Naive B cell (primary cell): ENCODE data around the gene RAD9B. TPM values are rescaled to one million over a fixed set of nuclear protein-coding genes. Genes with fewer than 3 reads are reported as not detected.
A peak's percentile ranks its signal among the peaks of the same experiment; 100 is the strongest.
"Not testable (repeated sequence)": the region's sequence is repeated elsewhere in the genome, so short reads cannot be mapped to it uniquely, and the experiment has no call there.

Source experiments
- ATAC-seq, 2 donors: fragments of 150-1000 bp; cut with Tn5 transposase; 2 replicates each; pipeline ENCODE4 v1.10.0; 2021; ENCODE audit warnings: low read depth in 2 of 2, mild to moderate bottlenecking in 2 of 2, moderate library complexity in 2 of 2
- DNase-seq: peaks from one replicate; pipeline ENCODE4 v3.0.0; 2022
- H3K27ac Mint-ChIP-seq, 6 donors: one replicate each; pipeline ENCODE4 v1.8.0; 2020 to 2022; ENCODE audit warnings: mild to moderate bottlenecking in 6 of 6, mixed read lengths in 6 of 6, moderate library complexity in 5 of 6, inconsistent platforms in 2 of 6
- H3K27me3 Mint-ChIP-seq, 3 donors: one replicate each; pipeline ENCODE4 v1.8.0; 2021 to 2022; ENCODE audit warnings: mixed read lengths in 3 of 3, mild to moderate bottlenecking in 1 of 3
- H3K36me3 Mint-ChIP-seq, 2 donors: one replicate each; pipeline ENCODE4 v1.8.0; 2020 to 2022; ENCODE audit warnings: mixed read lengths in 2 of 2, inconsistent platforms in 1 of 2, mild to moderate bottlenecking in 1 of 2
- H3K4me1 Mint-ChIP-seq, 3 donors: one replicate each; pipeline ENCODE4 v1.8.0; 2020 to 2022; ENCODE audit warnings: mixed read lengths in 3 of 3, inconsistent platforms in 1 of 3, mild to moderate bottlenecking in 1 of 3, moderate library complexity in 1 of 3
- H3K4me3 Mint-ChIP-seq, 8 donors: one replicate each; pipeline ENCODE4 v1.8.0; 2020 to 2022; ENCODE audit warnings: mild to moderate bottlenecking in 8 of 8, mixed read lengths in 8 of 8, moderate library complexity in 8 of 8, inconsistent platforms in 2 of 8
- H3K9me3 Mint-ChIP-seq, 7 donors: one replicate each; pipeline ENCODE4 v1.8.0; 2020 to 2022; ENCODE audit warnings: mixed read lengths in 7 of 7, mild to moderate bottlenecking in 5 of 7, inconsistent platforms in 2 of 7, moderate library complexity in 1 of 7
- polyA plus RNA-seq, 6 donors: library from polyadenylated mRNA; unstranded; fragments of 300-500 nt; fragmentation: Illumina TruSeq; gene quantifications; one replicate each; pipeline ENCODE4 v1.2.3, GENCODE V29; 2021; ENCODE audit warnings: low read depth in 6 of 6

RAD9B gene
- polyA plus RNA-seq = 1 to 10 TPM; 1.2 to 4.7 (median 1.6) TPM

DNA sequence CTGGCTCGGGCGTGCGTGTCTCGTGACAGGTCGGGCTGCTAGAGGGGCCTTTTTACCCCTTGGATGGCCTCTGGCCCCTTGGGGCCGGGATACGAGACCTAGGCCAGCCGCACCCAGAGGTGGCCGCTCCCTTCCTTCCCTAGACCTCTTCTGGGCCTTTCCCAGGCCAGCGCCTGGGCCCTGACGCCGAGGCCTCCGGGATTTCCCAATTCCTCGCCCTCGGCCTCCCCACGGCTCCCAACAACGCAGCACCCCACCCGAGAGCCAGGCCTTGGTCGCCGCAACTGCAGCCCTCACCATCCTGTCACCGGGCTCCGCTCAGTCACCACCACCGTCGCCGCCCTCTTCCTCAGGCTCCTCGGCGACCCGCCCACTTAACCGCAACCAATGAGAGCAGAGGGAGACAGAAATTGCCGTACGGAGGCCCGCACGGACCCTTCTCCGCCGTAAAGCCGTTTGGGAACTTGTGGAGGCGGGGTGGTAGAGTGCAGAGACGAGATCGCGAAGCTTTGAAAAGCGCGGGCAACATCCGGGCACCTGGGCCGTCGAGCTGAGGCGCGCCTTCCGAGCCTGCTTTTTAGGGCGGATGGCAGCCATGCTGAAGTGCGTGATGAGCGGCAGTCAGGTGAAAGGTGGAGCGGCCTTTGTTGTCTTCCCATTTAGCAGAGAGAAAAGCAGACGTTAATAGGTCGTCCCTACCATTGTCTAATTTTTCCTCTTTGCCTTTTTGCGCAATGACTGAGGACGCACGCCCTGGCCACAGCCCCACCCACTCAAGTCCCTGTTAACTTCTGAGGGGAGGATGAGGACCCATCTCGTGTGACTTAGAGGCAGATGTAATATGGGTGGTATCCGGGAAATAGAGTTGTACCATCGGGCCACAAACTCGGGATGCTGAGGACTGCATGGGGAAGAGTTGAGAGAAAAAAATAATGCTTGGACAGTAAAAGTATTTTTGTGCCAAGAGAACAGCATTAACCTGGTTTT lies at the start of gene RAD9B, which contains the start of gene VPS29:
RAD9B (plus strand) TSS at position 580 of the 987 bp plus-strand sequence; CDS start at position 587, 7 bp downstream.
VPS29 (minus strand) TSS at position 360 of the 987 bp plus-strand sequence; CDS start at position 300, 60 bp downstream.
- no peaks in the 10 kb centered on the region for H3K27me3 Mint-ChIP-seq
- peaks cover 0 to 4% (median 0%) of the 10 kb centered on the region in 7 donors for H3K9me3 Mint-ChIP-seq
- peak within 1 kb of the TSS; percentile 87 to 99 (median 98) for H3K4me3 Mint-ChIP-seq
- H3K27ac Mint-ChIP-seq = peak within 1 kb of the TSS; percentile 91 to 99 (median 96)
- H3K36me3 Mint-ChIP-seq = peaks cover 0 to 7% of the 10 kb centered on the region in 2 donors
- DNase-seq (peak; percentile 99), ATAC-seq (peak; percentile 92 to 93)
- peaks cover 19 to 37% (median 29%) of the 10 kb centered on the region in 3 donors for H3K4me1 Mint-ChIP-seq

GRCh38 chr12:110453569-110454296 lies 48.4 kb upstream of the RAD9B start:
- Mint-ChIP-seq H3K9me3 (no peaks in the 10 kb centered on the region), H3K4me3 (peak overlapping the region in 1 of 8 donors; percentile 27), H3K27me3 (no peaks in the 10 kb centered on the region), H3K27ac (no peak overlapping the region), H3K4me1 (peaks cover 29 to 57% (median 42%) of the 10 kb centered on the region in 3 donors), H3K36me3 (peaks cover 11 to 12% of the 10 kb centered on the region in 2 donors)
- ATAC-seq (no peak), DNase-seq (no peak)

DNA sequence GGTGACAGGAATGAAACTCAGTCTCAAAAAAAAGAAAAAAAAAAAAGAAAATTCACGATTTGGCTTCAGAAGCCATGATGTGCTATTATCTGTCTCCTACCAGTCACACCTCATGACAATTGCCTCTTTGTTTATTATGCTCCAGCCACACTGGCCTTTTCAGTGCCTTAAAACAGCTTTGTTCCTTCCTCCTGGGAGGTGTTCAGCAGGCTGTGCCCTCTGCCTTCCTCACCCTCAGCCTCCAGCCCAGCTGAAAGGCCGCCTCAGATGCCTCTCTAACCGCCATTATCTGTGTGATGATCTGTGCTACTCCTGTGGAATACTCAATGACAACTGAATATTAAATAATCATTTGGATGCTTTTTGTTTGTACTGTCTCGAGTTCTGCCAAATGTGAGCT lies 43.4 kb upstream of the RAD9B start:
- peaks cover 0 to 18% of the 10 kb centered on the region in 2 donors for H3K36me3 Mint-ChIP-seq
- peak overlapping the region in 4 of 8 donors; percentile 10 to 56 (median 30) for H3K4me3 Mint-ChIP-seq
- H3K27me3 Mint-ChIP-seq = no peaks in the 10 kb centered on the region
- peak overlapping the region in 3 of 6 donors; percentile 5 to 65 (median 42) for H3K27ac Mint-ChIP-seq
- DNase-seq (no peak), ATAC-seq (no peak)
- no peaks in the 10 kb centered on the region for H3K9me3 Mint-ChIP-seq
- peaks cover 22 to 49% (median 25%) of the 10 kb centered on the region in 3 donors for H3K4me1 Mint-ChIP-seq

DNA sequence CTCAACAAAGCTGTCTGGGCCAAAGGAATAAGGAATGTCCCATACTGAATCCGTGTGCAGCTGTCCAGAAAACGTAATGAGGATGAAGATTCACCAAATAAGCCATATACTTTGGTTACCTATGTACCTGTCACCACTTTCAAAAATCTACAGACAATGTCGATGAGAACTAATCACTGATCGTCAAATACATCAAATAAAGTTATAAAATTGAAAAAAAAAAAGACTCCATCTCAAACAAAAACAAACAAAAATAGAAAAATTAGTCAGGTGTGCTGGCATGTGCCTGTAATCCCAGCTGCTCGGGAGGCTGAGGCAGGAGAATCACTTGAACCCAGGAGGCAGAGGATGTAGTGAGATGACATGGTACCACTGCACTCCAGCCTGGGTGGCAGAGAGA lies 40.9 kb upstream of the RAD9B start:
- H3K4me3 Mint-ChIP-seq = peak overlapping the region in 1 of 8 donors; percentile 11
- H3K27ac Mint-ChIP-seq = not testable (repeated sequence)

DNA sequence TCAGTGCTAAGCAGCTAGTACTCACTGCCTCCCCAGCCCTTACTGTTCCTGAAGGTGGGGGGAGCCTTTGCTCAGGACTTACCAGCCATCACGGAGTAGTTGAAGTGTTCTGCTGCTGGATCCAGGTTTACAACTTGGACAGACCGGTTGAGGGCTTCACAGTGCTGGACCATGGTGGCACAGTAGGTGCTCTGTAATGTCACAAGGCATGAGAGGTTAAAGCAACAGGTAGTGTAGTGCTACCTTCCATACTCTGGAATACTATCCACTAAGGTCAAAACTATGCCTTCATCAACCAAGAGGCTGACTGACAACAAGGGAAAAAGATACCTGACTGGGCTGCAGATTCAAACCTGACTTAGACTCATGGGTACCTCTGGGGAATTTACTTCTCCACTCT lies 37.1 kb upstream of the RAD9B start:
- H3K36me3 Mint-ChIP-seq = peaks cover 9 to 15% of the 10 kb centered on the region in 2 donors
- DNase-seq (no peak), ATAC-seq (no peak)
- H3K4me1 Mint-ChIP-seq = peaks cover 30 to 67% (median 34%) of the 10 kb centered on the region in 3 donors
- H3K27ac Mint-ChIP-seq = no peak overlapping the region
- H3K9me3 Mint-ChIP-seq = no peaks in the 10 kb centered on the region
- peak overlapping the region in 2 of 8 donors; percentile 51 to 79 for H3K4me3 Mint-ChIP-seq
- no peaks in the 10 kb centered on the region for H3K27me3 Mint-ChIP-seq

More for the DNA sequence above, 40.9 kb upstream of the RAD9B start:
- Mint-ChIP-seq H3K36me3 (peaks cover 0 to 26% of the 10 kb centered on the region in 2 donors), H3K4me1 (peaks cover 14 to 57% (median 27%) of the 10 kb centered on the region in 3 donors)
- not testable (repeated sequence) for H3K9me3 Mint-ChIP-seq, ATAC-seq, DNase-seq, H3K27me3 Mint-ChIP-seq

GRCh38 chr12:110465765-110466164 lies 36.4 kb upstream of the RAD9B start:
- not testable (repeated sequence) for H3K27me3 Mint-ChIP-seq, H3K9me3 Mint-ChIP-seq, DNase-seq, H3K27ac Mint-ChIP-seq, ATAC-seq
- peaks cover 33 to 69% (median 34%) of the 10 kb centered on the region in 3 donors for H3K4me1 Mint-ChIP-seq
- peaks cover 9 to 14% of the 10 kb centered on the region in 2 donors for H3K36me3 Mint-ChIP-seq
- peak overlapping the region in 2 of 8 donors; percentile 1 to 94 for H3K4me3 Mint-ChIP-seq

DNA sequence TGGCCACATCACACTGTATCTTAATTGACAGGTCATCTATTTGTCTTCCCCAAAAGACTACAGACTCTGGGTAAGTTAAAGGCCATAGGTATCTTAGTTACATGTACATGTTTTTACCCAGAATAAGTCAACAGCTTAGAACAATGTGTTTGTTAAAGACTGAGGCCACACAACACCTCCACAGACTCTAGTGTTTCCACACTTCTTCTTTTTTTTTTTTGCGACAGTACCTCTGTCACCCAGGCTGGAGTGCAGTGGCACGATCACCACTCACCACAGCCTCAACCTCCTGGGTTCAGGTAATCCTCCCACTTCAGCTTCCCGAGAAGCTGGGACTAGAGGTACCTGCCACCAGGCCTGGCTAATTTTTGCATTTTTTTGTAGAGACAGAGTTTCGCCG lies 35.3 kb upstream of the RAD9B start:
- Mint-ChIP-seq H3K27me3 (no peaks in the 10 kb centered on the region), H3K27ac (peak overlapping the region in 1 of 6 donors; percentile 95), H3K36me3 (peaks cover 9 to 14% of the 10 kb centered on the region in 2 donors), H3K4me1 (peaks cover 33 to 63% (median 34%) of the 10 kb centered on the region in 3 donors), H3K9me3 (no peaks in the 10 kb centered on the region), H3K4me3 (peak overlapping the region; percentile 16 to 100 (median 95))
- DNase-seq (no peak), ATAC-seq (no peak)

GRCh38 chr12:110467847-110468213 lies 34.3 kb upstream of the RAD9B start:
- H3K27ac Mint-ChIP-seq = peak overlapping the region; percentile 95 to 99 (median 97)
- no peaks in the 10 kb centered on the region for H3K9me3 Mint-ChIP-seq
- ATAC-seq = no peak
- H3K27me3 Mint-ChIP-seq = no peaks in the 10 kb centered on the region
- DNase-seq = no peak
- H3K36me3 Mint-ChIP-seq = peaks cover 9% of the 10 kb centered on the region in 2 donors
- H3K4me1 Mint-ChIP-seq = peaks cover 28 to 59% (median 29%) of the 10 kb centered on the region in 3 donors
- peak overlapping the region; percentile 94 to 100 (median 98) for H3K4me3 Mint-ChIP-seq

DNA sequence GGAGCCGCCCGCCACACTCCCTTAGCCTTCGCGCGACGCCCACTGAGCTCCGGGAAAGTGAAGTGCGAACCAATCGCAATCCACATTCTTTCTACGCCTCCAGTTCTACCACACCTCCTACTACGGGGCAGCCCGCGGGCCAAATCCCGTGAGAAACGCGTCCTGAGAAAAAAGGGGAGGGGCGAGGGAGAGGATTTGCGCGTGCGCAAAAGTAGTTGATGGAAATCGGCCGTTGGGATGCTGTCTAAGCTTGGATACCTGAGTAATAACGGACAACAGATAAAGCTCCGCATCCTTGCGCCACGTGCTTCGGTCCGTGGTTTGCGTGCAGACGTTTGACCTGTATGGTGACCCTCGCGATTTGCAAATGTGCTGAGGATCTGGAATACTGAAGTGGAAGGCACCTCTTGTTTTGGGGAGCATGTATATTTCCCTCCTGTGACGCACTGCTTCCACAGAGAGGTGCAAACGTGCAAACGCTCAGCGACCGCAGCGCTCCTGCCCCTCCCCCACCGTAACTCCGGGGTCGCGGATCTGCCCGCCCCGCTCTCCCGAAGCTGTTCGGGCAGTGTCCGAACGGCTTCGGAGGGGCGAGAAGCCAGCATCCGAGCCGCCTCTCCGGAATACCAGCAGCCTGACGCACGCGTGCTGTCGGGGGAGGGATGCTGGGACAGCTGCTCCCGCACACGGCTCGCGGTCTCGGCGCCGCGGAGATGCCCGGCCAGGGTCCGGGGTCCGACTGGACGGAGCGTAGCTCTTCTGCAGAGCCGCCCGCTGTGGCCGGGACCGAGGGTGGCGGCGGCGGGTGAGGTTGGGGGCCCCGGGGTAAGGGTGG lies 33.7 kb upstream of the RAD9B start, which contains the start of the genes FAM216A and GPN3:
FAM216A (plus strand) TSS at position 632 of the 835 bp plus-strand sequence; CDS start at position 663, 31 bp downstream.
GPN3 (minus strand) TSS at position 44 of the 835 bp plus-strand sequence. CDS start 54 bp downstream, outside the sequence.
- peaks cover 28 to 59% (median 29%) of the 10 kb centered on the region in 3 donors for H3K4me1 Mint-ChIP-seq
- H3K4me3 Mint-ChIP-seq = peak within 1 kb of the TSS; percentile 94 to 100 (median 98)
- H3K27ac Mint-ChIP-seq = peak within 1 kb of the TSS; percentile 95 to 99 (median 97)
- peak; percentile 84 for ATAC-seq
- peak; percentile 97 for DNase-seq
- peaks cover 9% of the 10 kb centered on the region in 2 donors for H3K36me3 Mint-ChIP-seq
- no peaks in the 10 kb centered on the region for H3K9me3 Mint-ChIP-seq
- H3K27me3 Mint-ChIP-seq = no peaks in the 10 kb centered on the region

- no peak overlapping the region for H3K27ac Mint-ChIP-seq
- no peaks in the 10 kb centered on the region for H3K9me3 Mint-ChIP-seq
- peaks cover 0 to 6% (median 3%) of the 10 kb centered on the region in 3 donors for H3K4me1 Mint-ChIP-seq
- peaks cover 0 to under 1% of the 10 kb centered on the region in 2 donors for H3K36me3 Mint-ChIP-seq
- no peak overlapping the region for H3K4me3 Mint-ChIP-seq
- DNase-seq (no peak), ATAC-seq (no peak)
- no peaks in the 10 kb centered on the region for H3K27me3 Mint-ChIP-seq
Observed at GRCh38 chr12:110475426-110475825, 26.7 kb upstream of the RAD9B start.

DNA sequence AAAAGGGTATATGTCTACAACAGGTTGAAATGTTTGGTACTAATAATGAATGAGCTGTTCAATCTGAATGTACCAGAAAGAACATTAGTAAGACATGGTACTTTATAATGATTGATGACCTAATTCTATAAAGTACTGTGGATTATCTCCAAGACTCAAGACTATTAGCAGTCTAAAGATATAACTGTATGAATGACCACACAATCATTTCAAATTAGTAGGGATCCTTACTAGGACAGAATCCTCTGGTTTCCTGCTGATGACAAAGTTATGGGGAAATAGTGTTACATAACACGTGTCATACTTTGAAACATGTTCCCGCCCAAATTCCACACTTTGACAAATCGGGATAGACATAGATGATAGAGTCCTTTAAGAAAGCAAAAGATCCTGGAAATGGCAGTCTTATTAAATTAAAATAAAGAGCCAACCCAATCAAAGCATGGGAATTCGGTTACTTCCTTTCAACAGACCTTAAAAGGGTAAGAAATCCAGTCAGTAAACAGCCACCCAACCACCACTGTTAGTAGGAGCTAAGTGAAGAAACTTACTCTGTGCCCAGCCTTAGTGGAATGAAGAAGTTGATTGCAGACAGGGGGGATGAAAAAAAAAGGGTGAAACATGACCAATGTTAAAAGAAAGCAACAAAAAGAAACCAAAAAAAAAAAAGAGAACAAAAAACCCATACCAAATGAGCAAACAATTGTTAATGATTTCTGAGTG lies 3.0 kb upstream of the RAD9B start:
- Mint-ChIP-seq H3K27me3 (no peaks in the 10 kb centered on the region), H3K27ac (peak overlapping the region in 4 of 6 donors; percentile 3 to 89 (median 34)), H3K9me3 (peaks cover 0 to 4% (median 0%) of the 10 kb centered on the region in 7 donors), H3K4me3 (peak overlapping the region in 5 of 8 donors; percentile 26 to 97 (median 40)), H3K36me3 (peaks cover 7 to 11% of the 10 kb centered on the region in 2 donors), H3K4me1 (peaks cover 19 to 37% (median 29%) of the 10 kb centered on the region in 3 donors)
- ATAC-seq (no peak), DNase-seq (no peak)
